HG02981 (cell line): ENCODE data around the gene AFF3.

Experiments used
- ATAC-seq: cut with Tn5 transposase; IDR thresholded peaks from one replicate; pipeline ENCODE4 v1.9.1; 2021; ENCODE audit warnings: mild to moderate bottlenecking, moderate library complexity; ENCODE audit not compliant: unreplicated experiment

AFF3 gene

DNA sequence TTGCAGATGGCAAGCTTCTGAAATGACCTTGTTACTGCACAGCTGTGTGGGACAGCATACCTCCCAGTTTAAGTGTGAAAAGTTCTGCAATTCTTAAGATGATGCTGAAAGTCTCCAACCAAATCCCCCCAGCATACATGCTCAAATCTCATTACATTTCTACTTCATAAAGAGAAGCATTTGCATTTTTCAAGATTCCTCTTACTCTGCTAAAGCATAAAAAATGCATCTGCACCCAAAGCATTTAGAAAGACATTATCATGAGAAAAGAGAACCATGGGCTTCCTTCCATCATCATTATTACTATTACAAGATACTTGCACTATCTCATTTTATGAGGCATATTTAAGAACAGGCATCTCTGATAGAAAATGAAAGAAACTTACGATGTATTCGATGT, 415.7 kb downstream of the AFF3 start:
- ATAC-seq: no peak

DNA sequence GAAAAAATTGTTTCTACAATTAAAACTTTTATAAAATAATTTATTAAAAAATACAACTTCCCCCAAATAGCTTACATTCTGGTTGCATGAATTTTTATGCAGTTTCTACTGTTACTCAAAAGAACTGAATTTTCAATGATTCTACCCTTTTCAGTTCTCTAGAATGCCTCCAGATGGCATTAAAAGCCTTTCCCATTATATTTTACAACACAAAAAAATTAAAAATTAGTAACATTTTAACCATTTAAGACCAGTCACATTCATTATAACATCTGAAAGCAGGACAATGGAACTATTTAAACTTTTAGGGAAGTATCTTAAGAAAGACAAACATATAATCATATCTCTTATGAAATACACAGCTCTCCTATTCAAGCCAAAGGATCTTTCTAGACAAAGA, 416.6 kb downstream of the AFF3 start:
- no peak for ATAC-seq

DNA sequence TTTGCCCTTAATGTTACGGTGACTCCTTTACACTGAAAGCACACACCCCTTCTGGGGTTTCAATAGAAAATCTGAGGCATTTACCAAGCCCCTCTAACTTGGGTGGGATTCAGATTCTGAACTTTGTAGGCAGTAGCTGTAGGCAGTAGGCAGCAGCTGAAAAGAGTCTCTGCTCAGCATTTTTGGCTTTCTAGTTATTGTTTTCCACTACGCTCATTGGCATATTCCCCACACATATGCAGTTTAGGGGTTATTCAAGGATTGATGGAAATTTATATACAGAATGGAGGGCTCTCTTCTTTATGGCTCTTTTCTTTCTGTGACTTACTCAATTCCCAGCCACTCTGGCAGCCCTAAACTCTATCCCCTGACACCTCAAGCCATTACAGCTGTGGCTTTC, 419.9 kb downstream of the AFF3 start:
- no peak for ATAC-seq

DNA sequence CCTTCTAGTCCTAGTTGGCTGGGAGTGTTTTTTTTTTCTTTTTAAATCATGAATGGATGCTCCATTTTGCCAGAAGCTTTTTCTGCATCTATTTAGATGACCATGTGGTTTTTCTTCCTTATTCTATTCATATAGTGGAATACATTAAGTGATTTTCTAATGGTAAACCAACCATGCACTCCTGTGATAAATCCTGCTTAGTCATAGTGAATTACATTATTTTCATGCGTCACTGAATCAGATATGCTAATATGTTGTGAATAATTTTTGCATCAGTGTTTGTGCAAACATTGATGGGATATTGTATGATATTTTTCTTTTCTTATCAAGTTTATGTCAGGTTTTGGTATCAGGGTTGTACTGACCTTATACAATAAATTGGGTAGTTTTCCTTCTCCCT, 423.3 kb downstream of the AFF3 start:
- ATAC-seq: no peak

DNA sequence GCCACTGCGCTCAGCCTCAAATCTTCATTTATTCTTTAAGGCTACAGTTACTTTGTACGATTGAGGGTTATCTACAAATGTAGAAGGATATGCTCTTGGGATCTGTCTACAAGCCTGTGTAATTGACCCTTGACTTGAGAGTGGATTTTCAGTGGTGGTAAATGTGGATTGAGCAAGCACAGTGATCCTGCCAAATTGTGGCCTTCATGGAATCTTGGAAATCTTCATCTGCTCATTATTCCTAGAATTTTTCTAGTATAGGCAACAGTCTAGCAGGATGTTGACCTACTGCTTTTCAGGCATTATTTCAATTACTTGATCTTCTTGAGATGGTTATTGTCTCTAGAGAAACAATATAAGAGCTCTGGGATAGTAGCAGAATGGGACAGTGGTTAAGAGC, 426.4 kb downstream of the AFF3 start:
- ATAC-seq: no peak

DNA sequence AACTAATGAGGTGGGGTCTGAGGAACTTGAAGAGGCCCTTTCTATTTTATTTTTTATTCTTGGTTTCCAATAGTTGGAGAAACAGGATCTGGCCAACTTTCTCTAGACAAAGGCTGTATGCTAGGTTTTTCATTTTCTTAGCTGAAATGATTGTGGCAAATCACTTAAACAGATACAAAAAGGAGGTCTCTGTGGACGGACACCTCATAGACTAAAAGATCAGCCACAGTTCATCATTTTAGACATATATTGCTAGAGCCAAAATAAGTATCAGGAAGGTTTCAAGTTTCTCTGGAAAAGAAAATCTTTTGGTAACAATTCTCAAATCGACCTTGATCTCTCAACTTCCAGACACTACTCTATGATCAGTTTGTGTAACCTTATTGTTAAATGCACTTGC, 428.0 kb downstream of the AFF3 start:
- ATAC-seq: no peak

DNA sequence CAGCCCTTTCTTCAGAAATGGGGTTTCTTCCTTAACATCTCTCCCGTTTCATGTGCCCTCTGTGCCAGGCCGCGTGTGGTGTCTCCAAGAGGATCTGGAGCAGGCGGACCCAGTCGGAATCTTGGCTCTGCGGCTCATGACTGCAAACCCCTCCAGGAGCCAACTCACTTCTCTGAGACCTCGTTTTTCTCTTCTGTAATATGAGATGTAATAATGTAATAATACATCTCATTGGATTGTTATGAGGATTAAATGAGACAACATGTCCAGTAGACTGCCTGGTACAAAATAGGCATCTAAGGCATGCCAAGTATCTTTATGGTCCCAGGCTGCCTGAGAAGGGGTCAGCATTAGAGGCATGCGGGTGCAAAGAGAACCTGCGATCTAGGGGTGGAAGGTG, 431.2 kb downstream of the AFF3 start:
- ATAC-seq: no peak

DNA sequence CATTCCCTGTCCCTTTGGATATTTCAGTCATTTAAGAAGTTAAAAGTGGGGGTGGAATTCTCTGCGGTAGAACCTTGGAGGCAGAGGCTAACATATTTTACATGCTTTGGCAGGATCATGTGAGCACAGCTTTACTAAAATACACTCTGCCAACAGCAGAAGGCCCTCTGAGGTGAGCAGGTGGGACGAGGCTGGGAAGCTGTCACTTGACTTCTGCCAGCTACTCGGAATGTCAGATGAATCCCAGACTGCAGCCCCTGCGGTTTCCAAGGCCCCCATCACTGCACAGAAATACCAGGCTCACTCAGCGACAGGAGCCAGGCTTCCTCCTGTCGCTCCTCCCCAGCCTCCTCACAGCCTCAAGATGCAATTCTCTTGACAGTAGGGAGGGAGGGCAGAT, 431.7 kb downstream of the AFF3 start:
- ATAC-seq: no peak

DNA sequence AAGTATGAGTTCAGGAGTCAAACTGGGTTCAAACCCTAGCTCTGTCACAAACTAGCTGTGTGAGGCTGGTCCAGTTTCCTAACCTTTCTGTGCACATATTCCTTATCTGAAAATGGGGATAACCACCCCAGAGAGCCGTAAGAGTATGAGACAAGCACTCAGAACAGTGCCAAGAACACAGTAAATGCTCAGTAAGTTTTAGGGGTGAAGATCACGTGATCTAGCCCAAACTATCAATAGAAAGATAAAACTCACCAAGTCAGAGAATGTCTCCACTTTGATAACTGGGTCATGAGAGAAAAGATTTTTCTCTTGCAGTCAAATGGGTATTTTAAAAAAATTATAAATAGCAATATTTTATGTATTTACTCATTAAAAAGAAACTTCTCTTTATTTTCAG, 433.2 kb downstream of the AFF3 start:
- ATAC-seq: no peak

DNA sequence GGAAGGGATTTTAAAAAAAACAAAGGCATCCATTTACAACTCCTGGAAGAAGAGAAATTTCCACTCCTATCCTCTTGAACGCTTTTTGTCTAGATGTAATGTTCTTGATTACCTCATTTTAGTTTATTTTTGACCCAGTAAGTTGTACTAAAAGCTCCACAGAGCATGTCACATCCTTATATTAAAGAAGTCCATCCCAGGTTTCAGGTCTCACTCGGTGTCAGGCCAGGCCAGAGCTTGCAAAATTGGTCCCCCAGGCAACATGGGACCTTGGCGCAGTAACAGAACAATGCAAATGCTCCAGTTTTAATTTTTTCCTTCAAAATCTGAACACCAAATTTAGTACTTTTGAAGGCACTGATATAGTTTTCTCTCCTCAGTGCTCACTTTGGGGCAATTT, 434.2 kb downstream of the AFF3 start:
- ATAC-seq: no peak

DNA sequence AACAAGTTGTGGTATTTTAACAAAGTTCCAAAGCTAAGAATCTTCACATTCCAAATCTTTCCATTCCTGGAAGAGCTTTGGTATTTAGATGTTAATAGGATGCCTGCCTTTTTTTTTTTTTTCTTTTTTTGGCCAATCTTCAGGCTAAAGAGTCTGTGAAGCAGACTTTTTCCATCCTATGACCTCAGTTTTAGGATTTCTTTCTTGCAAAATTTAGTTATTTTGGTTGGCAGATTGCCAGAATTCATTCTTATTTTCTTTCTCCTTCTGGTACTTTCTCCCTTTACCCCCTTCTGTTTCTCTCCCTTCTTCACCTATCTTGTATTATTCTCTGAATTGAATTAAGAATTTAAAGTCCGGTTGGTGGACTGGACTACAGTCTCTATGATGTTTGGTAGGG, 434.8 kb downstream of the AFF3 start:
- no peak for ATAC-seq

DNA sequence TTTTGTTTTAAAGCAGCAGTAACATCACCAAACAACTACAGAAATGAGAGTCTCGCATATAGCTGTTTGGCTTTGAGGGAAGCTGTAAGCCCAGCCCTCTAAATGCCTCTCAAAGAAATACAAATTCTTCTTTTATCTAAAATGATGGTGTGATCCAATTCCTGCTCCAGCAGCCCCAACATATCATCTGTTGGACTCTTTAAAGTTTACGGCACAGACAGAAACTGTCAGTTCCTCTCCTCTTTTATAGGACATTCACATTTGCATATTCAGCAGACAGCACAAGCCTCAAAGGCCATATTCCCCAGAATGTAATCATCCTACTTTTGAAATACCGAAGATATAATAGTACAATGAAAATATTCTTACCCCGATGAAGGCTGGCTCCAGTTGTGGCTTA, 435.7 kb downstream of the AFF3 start:
- no peak for ATAC-seq

DNA sequence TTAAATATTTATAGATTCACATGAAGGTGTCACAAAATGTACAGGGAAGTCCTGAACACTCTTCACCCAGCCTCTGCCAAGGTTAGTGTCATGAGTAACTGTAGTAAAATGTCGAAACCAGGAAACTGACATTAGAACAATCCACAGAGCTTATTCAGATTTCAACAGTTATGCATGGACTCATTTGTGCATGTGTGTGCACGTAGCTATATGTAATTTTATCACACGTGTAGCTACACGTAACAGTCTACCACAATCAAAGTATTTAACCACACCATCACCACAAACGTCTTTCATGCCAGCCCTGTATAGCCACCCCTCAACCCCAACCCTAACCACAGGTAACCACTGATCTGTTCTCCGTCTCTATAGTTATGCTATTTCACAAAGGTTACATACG, 440.9 kb downstream of the AFF3 start:
- ATAC-seq: no peak

DNA sequence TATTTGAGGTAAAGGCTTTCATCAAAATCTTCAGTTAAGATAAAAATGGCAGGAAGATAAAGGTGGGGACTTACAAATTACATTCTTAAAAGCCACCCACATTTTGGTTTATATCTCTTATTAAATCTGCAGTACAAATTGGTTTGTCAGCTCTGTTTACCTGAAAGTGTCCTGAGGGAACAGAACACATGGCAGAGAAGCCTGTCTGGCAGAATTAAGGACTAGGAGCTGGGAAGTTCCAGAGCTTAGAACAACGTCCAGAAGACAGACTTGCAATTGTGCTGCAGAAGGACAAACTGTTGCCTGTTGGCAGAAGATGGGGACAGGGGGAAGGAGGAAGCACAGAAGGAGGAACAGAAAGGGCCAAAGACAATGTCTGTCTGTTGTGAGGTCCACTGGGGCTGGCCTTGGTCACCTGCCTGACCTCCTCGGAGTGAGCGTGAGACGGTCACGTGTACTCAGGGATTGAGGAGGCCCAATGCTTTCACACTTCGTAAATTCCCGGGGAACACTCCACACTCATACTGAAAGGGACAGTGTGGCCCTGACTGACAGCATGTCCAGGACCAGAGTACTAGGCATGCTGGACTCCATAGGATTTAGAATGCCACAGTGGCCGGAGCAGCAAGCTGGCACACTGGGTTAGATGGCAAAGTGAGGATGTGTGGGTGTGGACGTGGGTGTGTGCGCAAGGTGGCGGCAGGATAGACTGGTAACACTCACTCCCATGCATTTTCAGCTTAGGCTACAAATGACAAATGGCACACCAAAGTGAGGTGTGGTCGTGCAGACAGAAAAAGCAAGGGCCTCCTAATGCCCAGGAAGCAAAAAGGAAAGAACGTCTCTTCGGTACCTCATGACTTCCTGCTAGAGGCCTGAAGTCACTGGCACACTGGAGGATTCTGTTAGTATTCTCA, 441.6 kb downstream of the AFF3 start:
- ATAC-seq: no peak

DNA sequence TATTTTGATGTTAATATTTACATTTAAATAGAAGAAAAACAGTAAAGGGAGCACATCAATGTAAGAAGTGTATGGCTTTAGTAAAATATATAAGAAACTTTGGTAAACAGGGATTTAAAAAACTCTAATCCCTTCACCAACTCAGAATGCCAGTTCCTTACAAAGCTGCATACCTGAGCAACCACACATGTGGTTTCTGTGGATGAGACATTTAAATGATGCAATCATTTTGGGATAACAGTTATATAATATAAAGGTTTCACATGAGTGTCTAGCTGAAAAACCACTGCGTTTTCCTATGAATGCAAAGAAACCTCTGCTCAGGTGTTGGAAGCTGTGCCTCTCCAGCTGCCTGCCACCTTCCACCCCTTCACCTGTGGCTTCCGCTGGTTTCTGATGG, 443.5 kb downstream of the AFF3 start:
- ATAC-seq: no peak

DNA sequence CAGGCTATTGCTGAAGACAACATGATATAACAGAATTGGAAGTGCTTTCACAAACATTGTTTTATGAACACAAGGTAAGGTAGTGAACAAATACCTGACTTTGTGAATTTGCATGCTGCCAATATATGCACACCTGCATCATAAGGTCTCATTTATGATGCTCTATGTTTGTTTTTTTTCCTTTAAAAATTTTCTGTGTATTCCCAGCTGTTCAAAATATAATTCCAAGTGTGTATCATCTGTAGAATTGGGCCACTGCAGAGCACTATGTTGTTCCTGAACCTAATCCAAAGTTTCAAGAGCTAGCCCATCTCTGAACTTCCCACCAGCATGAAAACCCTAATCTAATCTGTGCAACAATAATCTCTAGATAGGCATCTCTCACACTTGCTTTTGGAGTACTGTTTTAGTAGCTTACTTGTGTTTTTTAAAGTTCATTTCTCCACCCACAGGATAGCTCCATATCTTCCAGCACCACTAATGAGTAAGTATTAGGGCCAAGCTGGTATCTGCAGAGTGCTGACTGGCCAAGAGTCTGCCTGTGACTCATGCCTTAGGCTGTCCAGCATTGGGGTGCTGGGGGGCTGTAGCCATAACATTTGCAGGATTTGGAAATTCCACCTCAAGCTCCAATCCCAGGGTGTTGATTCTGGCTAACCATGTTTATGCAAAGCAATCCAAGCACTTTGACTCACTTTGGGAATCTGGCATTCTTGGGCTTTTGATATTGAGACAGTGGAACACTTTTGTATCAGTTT, 444.4 kb downstream of the AFF3 start:
- ATAC-seq: no peak

DNA sequence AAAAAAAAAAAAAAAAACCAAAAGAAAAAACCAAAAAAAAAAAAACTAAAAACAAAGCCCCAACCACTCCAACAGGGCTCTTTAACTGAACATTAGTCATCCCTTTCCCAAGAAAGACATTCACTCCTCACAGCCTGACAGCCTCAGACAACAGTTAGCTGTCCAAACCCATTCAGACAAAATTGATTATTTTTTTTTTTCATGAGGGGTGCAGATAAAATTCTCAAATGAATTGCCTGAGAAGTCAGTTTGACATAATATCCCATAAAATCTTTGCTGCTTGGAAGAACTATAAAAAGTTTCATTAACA, 446.5 kb downstream of the AFF3 start:
- ATAC-seq: no peak

DNA sequence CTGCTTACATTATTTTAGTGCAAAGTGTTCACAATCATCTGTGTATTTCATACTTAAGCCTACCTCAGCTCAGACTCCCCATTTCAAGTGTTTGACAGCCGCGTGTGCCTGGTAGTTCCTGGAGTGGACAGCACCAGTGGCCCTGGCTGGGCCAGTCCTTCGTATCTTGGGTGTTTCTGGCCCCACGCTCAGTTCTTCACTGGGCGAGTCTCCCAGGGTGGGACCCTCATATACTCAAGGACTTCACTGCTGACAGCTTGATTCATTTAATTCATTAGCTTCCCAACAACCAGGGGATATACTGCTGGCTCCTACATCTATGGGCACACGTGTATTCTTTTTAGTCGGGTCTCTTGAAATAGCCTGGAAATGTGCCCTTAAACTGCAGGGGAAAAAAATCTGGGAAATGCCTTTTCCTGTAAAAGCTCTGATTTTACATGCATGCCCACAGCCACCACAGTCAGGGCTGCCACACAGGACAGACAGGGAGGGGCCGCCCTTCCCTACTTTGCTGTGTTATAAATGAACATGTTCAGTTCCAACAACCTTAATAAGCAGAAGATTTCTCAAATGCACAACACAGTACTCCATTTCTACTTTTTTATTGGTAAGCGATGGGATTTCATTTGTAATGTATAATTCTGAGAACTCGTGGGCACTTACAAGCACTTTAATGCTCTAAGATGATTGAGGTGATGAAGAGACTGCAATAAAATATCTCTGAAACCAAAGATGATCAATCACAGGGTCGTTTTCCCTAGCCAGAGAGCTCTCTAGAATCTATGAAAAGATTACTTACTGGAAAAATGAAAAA, 447.1 kb downstream of the AFF3 start:
- no peak for ATAC-seq

DNA sequence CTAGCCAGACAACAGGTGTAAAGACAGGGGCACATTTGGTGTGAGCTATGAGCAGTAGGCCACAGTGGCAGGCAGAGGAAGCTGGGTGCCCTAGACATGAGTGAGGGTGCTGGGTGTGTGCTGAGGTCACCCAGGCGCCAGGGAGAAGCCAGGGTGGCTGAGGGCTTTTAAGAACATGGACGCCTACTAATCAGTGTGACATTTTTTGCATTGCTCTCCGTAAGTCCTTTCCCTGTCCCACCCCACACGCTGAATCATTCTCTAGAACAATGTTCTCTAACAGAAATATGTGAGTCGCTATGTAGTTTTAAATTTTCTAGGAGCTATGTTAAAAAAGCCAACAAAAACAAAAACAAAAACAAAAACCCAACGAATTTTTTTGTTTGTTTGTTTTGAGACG, 448.1 kb downstream of the AFF3 start:
- no peak for ATAC-seq

DNA sequence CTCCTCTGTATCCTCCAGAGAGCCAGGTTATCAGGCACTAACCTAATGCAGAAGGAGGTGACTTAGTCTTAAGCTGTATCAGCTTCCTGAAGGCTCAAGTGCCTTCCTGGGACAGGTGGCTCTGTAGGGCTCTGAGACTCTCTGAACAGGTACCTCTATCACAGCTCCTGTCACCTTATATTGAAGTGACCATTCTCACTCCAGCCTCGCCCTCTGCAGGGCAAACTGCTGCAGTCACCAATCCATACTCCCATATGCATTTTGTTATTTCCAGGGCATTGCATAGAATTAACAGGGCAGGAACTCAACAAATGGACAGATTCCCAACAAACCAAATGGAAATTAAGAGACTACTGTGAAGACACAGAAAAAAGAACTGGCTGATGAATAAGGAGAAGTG, 449.6 kb downstream of the AFF3 start:
- no peak for ATAC-seq

DNA sequence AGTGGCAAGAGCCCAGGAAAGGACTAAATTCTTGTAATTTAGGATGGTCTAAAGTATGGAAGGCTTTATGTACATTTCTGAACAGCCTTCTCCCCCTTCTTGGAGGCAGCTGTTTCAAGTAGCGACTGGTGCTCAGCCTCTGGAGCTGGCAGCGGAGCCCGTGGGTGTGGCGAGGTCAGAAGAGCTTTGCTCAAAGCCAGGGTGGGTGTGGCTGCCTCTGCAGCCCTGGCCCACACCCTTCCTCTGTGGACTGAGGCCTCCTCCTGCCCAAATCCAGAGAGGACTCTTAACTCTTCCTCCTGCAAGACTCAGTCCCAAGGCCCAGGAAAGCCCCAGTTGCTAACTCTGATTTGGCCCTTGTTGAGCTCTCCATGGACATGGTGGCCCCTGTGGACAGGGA, 450.5 kb downstream of the AFF3 start:
- no peak for ATAC-seq
